Measurements from ENCODE around the gene AFDN.
A peak's percentile ranks its signal among the peaks of the same experiment; 100 is the strongest.

Gene AFDN

GRCh38 chr6:167842457-167842856 is 15.7 kb downstream of the AFDN start:
- no peak for DNase-seq

- DNase-seq, result no peak
Measured at GRCh38 chr6:167843023-167843422, 16.3 kb downstream of the AFDN start.

- no peak for DNase-seq
Measured at GRCh38 chr6:167845856-167846255, 19.1 kb downstream of the AFDN start.

- peak; percentile 95 for DNase-seq
Measured at GRCh38 chr6:167846997-167847606, 20.4 kb downstream of the AFDN start.

GRCh38 chr6:167847936-167848335 is 21.2 kb downstream of the AFDN start:
- no peak for DNase-seq

GRCh38 chr6:167848783-167849182 is 22.1 kb downstream of the AFDN start:
- DNase-seq, result no peak

- no peak for DNase-seq
Measured at GRCh38 chr6:167849846-167850459, 23.2 kb downstream of the AFDN start.

GRCh38 chr6:167850782-167851181 is 24.1 kb downstream of the AFDN start:
- DNase-seq, result no peak

- no peak for DNase-seq
Measured at GRCh38 chr6:167851370-167851952, 24.8 kb downstream of the AFDN start.

GRCh38 chr6:167855825-167856425 is 29.2 kb downstream of the AFDN start:
- DNase-seq, result peak; percentile 96

- no peak for DNase-seq
Measured at GRCh38 chr6:167856474-167856873, 29.8 kb downstream of the AFDN start.

GRCh38 chr6:167856999-167857660 is 30.4 kb downstream of the AFDN start:
- DNase-seq, result peak; percentile 42

- DNase-seq, result peak; percentile 61
Measured at GRCh38 chr6:167858086-167858591, 31.4 kb downstream of the AFDN start.

GRCh38 chr6:167858842-167859664 is 32.3 kb downstream of the AFDN start:
- DNase-seq, result no peak

- DNase-seq, result no peak
Measured at GRCh38 chr6:167860550-167861226, 34.0 kb downstream of the AFDN start.

- no peak for DNase-seq
Measured at GRCh38 chr6:167861424-167861823, 34.7 kb downstream of the AFDN start.

- no peak for DNase-seq
Measured at GRCh38 chr6:167863897-167864296, 37.2 kb downstream of the AFDN start.

GRCh38 chr6:167866642-167867041 is 39.9 kb downstream of the AFDN start:
- DNase-seq, result no peak

- no peak for DNase-seq
Measured at GRCh38 chr6:167870321-167870720, 43.6 kb downstream of the AFDN start.

GRCh38 chr6:167872538-167873210 is 46.0 kb downstream of the AFDN start:
- no peak for DNase-seq
